ENCODE measurements around the gene CCNL1.

CCNL1 gene

DNA sequence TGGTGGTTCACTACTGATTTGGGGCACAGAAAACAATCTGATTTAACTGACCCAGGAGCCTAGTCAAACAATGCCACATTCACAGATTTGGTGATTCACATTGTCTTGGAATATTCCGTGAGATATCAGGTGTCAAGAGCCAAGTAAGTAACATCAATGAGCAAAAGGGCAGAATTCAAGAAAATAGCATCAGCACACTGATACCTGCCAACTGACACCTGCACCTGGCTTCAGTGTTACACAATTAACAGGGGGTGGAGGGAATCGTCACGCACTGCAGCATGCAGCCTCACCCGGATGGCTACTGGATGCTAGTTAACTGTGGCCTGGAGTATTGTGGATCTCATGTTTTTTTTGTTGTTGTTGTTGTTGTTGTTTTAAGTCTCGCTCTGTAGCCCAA is 17.6 kb downstream of the CCNL1 start:
- FAIRE-seq = no peak

DNA sequence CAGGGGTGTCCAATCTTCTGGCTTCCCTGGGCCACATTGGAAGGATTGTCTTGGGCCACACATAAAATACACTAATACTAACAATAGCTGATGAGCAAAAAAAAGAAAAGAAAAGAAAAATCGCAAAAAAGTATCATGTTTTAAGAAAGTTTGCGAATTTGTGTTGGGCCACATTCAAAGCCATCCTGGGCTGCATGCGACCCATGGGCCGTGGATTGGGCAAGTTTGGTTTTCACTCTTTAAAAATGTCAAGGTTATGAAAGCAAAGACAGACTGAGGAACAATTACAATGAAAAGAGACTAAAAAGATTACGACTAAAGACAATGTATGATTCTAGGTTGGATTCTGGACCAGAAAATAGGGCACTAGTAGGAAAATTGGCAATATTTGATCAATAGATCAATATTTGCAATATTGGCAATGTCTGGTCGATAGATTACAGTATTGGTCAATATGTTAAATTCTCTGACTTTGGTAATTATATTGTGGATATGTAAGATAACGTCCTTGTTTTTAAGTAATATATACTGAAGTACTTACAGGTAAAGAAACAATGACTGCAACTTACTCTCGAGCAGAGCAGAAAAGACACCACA is 19.9 kb downstream of the CCNL1 start:
- FAIRE-seq = no peak

DNA sequence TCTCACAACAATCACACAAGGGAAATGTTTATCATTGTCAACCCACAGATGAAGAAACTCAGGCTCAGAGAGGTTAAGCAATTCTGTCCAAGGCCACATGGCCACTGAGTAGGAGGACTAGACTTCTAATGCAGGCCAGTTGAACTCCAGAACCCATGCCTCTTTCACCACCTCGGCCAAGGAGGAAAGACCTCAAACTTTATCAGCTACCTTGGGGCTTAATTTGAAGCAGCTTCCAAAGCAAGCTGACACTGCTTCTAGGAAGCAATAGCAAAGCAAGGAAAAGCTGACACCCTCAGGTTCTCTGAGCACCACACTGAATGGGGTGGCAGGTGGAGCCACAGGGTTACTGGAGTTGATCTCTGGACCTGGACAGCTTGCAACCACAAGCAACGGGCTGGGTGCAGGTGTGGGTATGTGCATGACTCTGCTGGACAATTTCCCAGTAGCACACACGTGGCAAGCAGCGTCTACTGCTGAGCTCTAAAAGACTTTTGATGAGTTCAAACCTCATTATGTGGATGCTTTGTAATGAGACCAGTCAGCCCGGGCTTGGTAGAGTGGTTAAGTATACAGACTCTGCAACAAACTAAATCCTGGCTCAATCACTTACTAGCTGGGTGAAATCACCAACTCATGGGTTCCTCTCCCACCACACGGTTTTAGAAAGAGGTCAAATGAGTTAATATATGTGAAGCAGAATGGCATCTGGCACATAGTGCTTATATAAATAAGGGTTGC is 23.1 kb downstream of the CCNL1 start:
- FAIRE-seq = no peak

DNA sequence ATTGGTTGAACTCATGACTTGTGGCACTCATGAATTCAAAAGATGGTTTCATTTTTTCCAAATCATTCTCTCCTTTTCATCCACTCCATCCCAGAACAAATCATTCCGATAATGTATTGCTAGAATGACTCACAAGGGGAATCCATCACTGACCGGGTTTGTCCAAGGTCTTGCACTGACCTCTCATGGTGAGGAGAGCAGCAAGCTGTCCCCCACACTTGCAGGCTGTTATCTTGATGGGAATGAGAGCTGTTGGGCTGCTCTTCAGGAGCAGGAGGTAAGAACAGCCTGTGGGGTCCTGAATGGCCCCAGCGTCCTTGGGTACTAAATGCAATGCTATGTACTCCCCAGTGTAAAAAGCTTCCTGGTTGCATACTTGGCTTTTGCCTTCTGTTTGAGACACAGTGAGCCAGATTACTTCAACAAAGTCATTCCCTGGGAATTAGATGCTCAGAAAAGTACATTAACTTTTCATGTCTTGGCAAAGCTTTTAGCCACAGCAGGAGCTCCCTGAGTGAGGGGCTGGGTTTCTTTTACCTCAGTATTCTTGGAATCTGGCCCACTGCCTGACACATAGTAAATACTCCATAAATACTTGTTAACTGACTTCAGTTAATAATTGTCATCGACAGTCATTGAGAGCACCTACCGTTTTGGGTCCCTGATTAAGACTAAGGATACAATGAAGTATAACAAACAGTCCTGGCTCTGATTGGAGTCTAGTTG is 24.1 kb downstream of the CCNL1 start:
- peak; percentile 49 for FAIRE-seq

DNA sequence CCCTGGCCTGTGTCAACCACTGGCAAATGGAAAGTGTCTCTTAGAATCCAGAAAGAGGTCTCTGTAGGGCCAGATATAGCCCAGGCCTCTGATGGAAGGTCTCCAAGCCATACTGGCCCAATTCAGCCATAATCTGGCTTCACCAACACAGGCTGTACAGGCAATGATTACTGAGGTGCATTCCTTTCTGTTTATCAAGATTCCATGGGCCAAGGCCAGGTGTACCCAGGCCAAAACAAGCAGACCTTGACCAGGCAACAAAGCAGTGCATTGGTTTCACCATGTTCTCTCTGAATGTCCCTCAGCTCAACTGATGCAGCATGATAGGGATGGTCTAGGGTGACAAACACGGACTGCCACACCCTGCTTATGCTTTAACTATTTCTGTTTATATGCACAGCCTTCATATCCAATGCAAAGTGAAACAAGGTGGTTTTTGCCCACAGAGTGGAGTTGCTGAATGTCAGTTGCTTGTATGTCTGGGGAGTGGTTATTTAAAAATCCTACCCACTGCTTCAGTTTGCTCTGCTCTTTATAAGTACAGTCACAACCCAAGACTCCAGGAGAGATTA is 25.2 kb downstream of the CCNL1 start:
- no peak for FAIRE-seq

DNA sequence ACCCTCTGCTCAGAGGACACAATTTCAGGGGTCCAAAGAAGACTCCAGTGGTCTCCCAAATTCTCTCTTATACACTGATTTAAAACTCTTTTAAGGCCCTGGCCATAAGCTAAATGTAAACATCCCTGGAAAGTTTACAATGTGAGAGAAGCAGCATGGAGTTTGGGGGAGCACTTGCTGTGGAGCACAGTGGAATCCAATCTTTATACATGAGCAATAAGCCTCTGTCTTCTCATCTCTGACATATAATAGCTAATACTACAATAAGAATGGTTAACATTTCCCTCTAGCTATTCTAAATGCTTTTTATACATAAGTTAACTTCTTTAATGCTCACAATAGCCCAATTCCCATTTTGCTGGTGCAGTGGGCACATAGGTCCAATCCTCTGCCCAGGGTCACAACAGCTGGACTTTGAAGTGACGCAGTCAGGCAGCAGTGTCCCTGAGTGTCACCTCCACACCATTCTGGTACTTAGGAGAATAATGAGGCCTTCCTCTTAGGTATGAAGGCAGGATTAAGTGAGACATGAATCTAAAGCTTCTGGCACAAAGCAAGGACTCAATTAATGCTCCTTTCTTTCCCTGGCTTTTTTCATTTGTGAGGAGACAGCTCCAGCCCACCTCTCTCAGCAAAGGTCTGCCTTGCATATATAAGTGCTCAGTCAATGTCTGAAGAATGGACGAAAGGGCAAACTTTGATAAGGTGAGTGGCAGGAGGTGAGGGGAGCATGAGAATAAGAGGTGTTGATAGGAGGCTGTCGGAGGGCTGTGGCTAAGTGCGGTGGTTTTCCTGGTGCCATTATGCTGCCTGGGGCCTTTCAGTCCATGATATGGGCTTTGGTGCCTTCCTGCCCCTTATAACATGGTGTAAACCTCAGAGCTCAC is 26.3 kb downstream of the CCNL1 start:
- FAIRE-seq = no peak

DNA sequence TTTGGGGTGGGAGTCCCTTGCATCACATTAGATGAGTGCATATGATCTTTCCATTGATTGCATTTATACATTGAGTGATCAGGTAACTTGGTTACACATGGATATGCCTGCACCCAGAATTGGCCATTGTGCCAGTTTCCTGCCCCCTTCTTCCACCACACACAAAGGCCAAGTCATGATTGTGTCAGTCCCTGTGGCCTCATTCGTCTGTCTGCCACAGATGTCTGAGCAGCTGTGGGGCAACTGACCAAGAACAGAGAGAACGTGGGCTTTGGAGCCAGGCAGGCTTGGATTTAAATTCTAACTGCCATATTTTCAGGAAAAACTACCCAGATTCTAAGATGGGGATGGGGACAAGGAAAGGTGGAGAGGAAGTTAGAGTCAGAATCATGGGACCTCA is 27.0 kb downstream of the CCNL1 start:
- no peak for FAIRE-seq

DNA sequence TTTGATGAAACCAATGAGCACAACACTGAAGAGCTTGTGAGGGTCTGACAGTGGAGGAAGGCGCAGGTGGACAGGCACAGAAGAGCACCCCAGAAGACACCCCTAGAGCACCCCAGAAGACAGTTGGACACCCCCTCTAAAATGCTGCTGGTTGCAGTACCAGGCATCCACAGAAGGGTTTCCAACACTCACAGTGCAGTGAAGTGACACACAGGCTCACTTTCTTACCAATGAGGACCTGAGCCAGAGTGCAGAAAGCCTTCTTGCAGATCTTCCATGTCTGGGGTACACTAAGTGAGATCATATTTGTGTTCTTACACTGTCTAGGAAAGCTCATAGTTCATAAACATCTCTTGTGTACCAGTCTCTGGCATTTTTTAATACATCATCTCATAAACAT is 27.6 kb downstream of the CCNL1 start:
- FAIRE-seq = no peak

DNA sequence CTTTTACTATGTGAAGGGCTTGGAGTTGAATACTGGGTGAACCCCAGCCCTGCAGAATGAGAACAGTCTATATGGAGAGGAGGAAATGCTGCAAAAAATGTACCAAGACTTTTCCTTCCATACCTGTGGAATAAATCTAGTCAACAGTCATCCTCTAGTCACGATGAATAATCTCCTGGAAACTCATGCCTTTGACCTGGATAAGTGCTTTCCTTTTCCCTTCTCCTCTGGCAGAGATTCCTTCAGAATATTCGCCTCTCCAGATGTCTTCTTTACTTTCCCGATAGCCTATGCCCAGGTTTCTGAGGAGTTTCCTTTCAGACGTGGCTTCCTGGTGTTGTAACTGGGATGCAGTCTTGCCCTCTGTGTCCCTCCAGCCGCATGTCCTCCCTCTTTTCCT is 28.1 kb downstream of the CCNL1 start:
- no peak for FAIRE-seq

DNA sequence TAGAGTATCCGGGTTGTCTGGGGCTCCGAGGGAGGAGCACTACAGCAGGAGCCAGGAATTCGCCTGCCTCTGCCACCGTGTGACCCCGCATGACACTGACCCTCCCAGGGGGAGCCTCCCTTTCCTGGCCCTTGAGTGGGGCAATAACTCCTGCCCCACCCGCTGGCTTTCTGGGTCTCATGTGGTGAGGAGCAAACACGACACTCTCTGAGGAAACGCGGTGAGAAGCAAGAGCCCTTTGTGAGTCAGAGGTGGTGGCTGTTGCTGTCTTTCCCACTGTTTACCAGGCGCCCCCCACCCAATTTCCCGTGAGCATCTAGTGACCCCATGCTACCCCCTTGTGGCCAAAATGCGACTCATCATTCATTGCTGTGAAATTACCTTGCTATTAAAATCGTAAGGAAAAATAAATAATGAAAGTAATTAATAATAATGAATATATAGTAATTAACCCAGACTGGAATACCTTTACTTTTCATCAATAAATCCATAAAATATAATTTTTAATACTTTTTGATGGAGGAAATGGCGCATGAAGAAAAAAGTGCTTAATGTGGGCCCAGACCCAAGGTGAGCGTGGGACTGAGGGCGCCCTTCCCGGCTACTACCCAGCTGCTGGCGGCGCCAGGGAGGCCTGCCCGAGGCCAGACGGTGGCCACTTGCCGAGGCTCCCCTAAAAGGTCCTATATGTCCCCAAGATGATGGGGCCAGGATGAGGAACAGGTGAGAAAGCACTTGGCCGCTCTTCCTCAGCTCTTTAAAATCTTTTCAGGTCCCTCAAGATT is 29.3 kb downstream of the CCNL1 start:
- peak; percentile 39 for FAIRE-seq

DNA sequence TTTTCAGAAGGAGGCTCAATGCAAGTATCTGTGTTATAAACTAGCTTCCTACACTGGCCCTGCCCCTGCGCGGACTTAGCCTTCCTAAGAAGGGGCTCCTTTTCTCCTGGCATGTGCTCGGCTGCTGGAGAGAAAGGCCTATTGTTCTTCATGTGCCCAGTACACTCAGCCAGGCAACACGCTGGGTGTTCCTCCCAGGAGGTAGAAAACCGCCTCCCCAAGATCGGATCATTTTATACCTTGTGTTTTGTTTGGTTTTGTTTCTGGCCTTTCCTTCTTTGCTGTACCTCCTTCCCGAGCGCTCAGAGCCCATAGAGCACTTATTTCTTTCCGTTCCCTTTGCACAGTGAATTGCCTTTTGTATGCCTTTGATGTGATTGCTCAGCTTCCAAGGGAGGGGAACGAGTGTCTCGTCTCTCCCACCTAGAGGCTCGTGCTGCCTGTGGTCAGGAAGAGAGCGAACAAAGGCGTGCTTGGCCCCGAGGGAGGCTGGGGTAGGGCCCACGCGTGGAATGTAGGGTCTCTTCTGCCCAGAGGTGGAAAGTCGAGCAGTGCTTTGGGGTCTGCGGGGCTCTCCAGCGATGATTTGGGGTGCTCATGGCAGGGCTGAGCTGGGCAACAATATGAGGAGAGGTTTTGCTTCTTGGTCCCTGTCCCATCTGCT is 30.0 kb downstream of the CCNL1 start:
- peak; percentile 46 for FAIRE-seq

DNA sequence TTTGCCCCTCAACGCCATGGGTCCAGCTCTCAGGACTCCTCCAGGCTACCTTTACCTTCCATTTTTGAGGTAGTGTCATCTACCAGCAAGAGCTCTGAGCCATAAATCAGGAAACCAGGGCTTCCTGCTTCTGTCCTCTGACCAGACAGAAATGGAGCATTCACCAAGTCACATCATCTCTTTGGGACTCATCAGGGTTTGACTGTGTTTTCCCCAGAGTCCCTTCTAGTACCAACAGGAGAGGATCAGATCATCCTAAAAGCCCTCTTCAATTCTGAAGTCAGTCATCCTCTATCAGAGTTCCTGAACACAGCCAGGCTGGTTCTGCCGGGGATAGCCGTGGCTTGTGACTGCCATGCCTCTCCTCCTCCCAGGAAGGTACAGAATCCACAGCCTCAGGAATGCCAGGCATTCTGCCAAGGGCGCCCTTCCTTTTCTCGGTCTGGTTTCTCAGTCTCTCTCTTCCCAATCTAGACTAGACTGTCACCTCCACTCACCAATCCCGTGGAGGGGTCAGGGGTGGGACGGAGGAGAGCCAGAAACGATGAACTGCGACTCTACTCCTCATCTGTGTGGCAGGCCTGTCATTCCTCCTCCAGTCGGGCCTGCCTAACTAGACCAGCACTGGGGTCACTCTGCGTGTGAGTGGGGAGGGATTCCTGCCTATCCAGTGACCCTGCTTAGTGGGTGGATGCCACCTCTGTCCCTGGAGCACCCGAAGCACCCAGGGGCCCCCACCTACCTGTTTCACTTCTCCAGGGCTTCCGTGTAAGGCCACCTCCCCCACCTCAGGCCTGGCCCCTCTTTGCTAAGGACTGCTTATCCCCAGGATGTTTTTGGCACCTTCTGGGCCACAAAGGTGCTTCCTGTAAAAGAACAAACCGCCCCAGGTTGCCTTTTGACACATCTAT is 30.9 kb downstream of the CCNL1 start:
- FAIRE-seq = no peak

DNA sequence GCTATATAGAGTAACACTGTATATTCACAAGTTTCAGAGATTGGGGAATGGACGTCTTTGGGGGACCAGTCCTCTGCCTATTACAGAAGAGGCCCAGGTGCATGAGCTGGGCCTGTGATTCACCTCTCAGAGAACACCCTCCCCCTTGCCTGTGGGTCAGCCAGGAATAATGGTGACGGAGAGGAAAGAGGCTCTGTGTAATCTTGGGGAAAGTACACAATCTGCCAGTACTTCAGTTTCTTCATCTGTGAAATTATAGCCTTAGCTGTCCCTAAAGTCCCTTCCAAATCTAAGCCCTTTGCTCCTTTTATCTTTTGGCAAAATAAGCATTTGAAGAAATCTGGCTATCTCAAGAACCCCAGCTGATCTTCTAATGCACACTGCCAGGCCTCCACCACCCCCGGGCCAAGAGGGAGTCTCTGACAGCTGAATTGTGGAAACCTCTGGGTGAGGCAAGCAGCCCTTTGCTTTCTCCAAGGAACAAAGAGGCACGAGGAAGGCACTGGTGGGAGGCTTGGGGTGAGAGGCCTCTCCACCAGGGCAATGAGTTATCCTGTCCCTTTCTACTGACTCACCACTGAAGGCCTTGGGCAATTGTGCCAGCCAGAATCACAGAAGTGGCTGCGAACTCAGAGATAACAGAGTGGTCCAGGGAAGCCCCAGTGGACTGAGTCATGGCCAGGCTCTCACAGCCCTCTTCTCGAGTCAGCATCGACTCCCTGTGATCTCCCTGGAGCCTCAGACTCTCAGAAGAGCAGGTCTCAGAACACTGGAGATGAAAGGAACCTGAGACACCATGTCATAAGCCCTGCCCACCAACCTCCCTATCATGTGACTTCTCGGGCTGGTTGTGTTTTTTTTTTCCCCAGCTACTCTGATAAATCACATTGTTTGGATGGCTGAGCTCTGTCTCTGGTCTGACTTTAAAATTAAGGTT is 31.8 kb downstream of the CCNL1 start:
- FAIRE-seq = no peak

DNA sequence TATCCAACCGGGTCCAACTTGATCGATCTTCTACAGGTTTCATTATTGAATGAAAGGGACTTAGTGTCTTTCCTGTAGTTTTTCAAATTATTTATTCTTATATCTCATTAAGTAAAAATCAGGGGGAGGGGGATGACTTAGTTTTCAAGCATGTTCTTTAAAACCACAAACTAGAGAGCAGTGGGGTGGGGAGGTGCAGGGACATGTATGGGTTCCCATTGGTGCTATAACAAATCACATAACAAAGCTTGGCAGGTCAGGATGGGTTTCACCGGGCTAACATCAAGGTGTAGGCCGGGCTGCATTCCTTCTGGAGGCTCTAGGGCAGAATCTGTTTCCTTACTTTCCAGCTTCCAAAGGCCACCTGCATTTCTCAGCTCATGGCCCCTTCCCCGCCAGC is 32.7 kb downstream of the CCNL1 start:
- FAIRE-seq = no peak

DNA sequence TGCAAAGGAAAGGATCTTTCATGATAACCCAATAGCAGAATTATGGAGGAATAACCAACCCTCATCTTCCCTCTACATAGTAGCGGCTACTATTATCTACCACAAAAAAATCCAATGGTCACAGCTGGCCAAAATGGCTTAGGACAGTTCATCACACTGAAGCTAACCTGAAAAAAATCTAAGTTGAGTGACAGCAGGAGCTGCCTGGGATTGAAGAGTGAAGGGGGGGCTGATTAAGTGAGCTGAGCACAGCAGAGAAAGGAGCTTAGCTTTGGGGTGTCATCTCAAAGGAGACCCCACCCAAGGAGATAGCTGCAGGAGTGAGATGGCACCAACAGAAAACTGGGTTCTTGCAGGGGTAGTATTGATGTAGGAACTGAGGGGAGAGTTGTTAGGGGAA is 33.6 kb downstream of the CCNL1 start:
- FAIRE-seq = no peak

DNA sequence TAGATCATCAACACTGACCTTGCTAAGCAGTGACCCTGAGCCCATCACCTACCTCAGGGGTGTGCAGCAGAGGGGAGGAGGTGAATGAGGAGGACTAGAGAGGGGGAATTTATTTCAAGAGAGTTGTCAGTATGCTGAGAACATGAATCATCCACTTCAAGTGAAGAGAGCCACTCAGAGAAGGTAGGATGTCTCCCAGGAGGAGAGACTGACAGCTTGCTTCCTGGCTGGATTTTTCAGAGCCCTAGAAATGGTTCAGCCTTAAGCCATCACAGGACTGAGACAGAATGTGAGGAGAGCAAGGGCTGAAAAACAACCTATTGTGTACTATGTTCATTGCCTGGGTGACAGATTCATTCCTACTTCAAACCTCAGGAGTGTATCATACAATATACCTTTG is 34.8 kb downstream of the CCNL1 start:
- no peak for FAIRE-seq

DNA sequence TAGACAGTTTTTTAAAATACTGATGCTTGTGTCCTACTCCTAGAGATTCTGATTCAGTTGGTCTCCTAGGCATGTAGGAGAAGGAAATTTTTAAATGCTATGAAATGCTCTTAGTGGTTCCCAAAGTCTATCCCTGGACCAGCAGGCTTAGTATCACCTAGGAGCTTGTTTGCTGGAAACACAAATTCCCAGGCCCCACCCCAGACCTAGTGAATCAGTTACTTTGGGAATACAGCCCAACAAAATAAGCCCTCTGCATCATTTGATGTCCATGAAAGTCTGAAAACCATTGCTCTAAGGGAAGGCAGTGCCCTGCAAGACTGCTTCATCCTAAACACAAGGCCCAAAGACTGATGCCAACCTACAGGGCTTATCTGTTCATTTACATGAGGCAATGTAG is 36.3 kb downstream of the CCNL1 start:
- FAIRE-seq = no peak

DNA sequence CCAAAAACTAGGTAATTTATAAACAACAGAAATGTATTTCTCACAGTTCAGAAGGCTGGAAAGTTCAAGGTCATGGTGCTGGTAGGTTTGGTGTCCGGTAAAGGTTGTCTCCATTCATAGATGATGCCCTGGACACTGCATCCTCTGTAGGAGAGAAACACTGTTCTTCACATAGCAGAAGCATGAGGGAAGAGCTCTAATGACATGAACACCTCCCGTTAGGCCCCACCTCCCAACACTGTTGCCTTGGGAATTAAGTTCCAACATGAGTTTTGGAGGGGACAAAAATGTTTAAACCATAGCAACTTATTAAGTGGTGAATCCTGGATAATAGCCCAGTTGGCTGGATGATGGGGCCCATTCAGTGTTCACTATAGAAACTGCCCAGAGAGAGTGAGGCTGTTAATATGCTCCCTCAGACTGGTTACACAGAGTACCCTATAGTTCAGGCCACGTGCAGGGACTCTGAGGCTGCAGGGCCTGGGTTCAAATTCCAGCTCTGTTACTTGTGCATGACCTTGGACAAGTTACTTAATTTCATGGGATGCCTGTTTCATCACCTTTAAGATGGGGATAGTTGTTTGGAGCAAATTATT is 37.0 kb downstream of the CCNL1 start:
- no peak for FAIRE-seq

DNA sequence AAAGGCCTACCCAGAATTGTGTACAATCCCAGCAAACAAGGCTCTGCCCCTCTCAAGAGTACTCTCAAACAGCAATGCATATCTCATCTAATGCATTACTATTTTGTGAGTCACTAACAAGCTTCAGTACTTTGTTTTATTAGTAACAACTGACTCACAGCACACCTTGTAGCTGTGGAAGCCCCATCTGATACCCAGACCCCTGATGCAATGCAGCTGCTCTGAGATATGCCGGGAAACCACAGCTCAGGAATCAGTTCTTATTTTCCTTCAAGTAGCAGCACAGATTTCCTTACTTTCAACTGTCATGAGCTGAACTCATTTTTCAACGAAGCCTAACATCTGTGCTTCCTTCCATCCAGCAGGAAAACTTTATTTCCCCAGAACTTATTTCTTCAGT is 37.8 kb downstream of the CCNL1 start:
- no peak for FAIRE-seq
